ENCODE data around the gene OSBPL5.

The OSBPL5 gene

GRCh38 chr11:3165152-3165705, at the start of gene OSBPL5:
OSBPL5 (minus strand) TSS chr11:3165310; CDS start chr11:3129148, 36,162 bp downstream.
- no peak for TF ChIP-seq CTCF (conservative IDR thresholded peaks at IDR 0.05; ENCODE audit: low read depth)
- CTCF ChIA-PET, result interaction anchor here (0.6 to 0.7 kb wide), 2 partner anchors 12 to 235 kb away, joined by 4 to 6 read pairs; no protein-coding TSS in a partner anchor
- peak; percentile 55 for DNase-seq (ENCODE audit: low spot score)
- POLR2A ChIA-PET (ENCODE audit: low non-redundant PET), result no interaction called here
- H3K27ac ChIP-seq, result peak within 1 kb of the TSS; percentile 77

- ChIA-PET CTCF (interaction anchor here (0.5 kb wide), 1 partner anchor 199 kb away, joined by 4 read pairs; no protein-coding TSS in a partner anchor), POLR2A (ENCODE audit: low non-redundant PET) (no interaction called here)
- no peak for TF ChIP-seq CTCF (conservative IDR thresholded peaks at IDR 0.05; ENCODE audit: low read depth)
- H3K27ac ChIP-seq, result no peak overlapping the region
- DNase-seq (ENCODE audit: low spot score), result no peak
Measured at GRCh38 chr11:3214420-3214699, 49.2 kb upstream of the OSBPL5 start.

GRCh38 chr11:3213659-3214419, 48.7 kb upstream of the OSBPL5 start:
- ChIA-PET CTCF (interaction anchor here (0.5 kb wide), 1 partner anchor 199 kb away, joined by 4 read pairs; no protein-coding TSS in a partner anchor), POLR2A (ENCODE audit: low non-redundant PET) (no interaction called here)
- no peak for DNase-seq (ENCODE audit: low spot score)
- no peak for TF ChIP-seq CTCF (conservative IDR thresholded peaks at IDR 0.05; ENCODE audit: low read depth)
- H3K27ac ChIP-seq, result no peak overlapping the region

- ChIA-PET CTCF (interaction anchor here (0.8 kb wide), 1 partner anchor 10 kb away, joined by 4 read pairs; no protein-coding TSS in a partner anchor), POLR2A (ENCODE audit: low non-redundant PET) (no interaction called here)
- no peak for DNase-seq (ENCODE audit: low spot score)
- TF ChIP-seq CTCF (conservative IDR thresholded peaks at IDR 0.05; ENCODE audit: low read depth), result no peak
- no peak overlapping the region for H3K27ac ChIP-seq
Measured at GRCh38 chr11:3208272-3208671, 43.2 kb upstream of the OSBPL5 start.

GRCh38 chr11:3207526-3208189, 42.5 kb upstream of the OSBPL5 start:
- no peak for TF ChIP-seq CTCF (conservative IDR thresholded peaks at IDR 0.05; ENCODE audit: low read depth)
- ChIA-PET CTCF (interaction anchor here (0.8 kb wide), 1 partner anchor 9 kb away, joined by 4 read pairs; no protein-coding TSS in a partner anchor), POLR2A (ENCODE audit: low non-redundant PET) (interaction anchor here (1.0 kb wide), 1 partner anchor 10 kb away, joined by 3 read pairs; no protein-coding TSS in a partner anchor)
- no peak overlapping the region for H3K27ac ChIP-seq
- no peak for DNase-seq (ENCODE audit: low spot score)

- H3K27ac ChIP-seq, result no peak overlapping the region
- ChIA-PET POLR2A (ENCODE audit: low non-redundant PET) (interaction anchor here (1.0 kb wide), 1 partner anchor 9 kb away, joined by 3 read pairs; no protein-coding TSS in a partner anchor), CTCF (no interaction called here)
- no peak for DNase-seq (ENCODE audit: low spot score)
- no peak for TF ChIP-seq CTCF (conservative IDR thresholded peaks at IDR 0.05; ENCODE audit: low read depth)
Measured at GRCh38 chr11:3206922-3207204, 41.8 kb upstream of the OSBPL5 start.

Data from RWPE1 (cell line).